M059J (cell line): ENCODE results near the gene TINCR. TPM values are rescaled to one million over a fixed set of nuclear protein-coding genes. Genes with fewer than 3 reads are reported as not detected.
"Not testable (repeated sequence)": the region's sequence is repeated elsewhere in the genome, so short reads cannot be mapped to it uniquely, and the experiment has no call there.

Source experiments
- DNase-seq: peaks from one replicate; pipeline ENCODE4 v3.0.0-alpha.2; 2012; ENCODE audit warnings: low read depth
- total RNA-seq: library from RNA; depleted of rRNA; stranded (reverse); fragments of >200 nt; shearing (Covaris generic); gene quantifications from 2 replicates; pipeline ENCODE4 v1.2.3, GENCODE V29; 2014; rRNA removed

Gene TINCR
- total RNA-seq: 0.10 and 0.12 TPM in 2 replicates

DNA sequence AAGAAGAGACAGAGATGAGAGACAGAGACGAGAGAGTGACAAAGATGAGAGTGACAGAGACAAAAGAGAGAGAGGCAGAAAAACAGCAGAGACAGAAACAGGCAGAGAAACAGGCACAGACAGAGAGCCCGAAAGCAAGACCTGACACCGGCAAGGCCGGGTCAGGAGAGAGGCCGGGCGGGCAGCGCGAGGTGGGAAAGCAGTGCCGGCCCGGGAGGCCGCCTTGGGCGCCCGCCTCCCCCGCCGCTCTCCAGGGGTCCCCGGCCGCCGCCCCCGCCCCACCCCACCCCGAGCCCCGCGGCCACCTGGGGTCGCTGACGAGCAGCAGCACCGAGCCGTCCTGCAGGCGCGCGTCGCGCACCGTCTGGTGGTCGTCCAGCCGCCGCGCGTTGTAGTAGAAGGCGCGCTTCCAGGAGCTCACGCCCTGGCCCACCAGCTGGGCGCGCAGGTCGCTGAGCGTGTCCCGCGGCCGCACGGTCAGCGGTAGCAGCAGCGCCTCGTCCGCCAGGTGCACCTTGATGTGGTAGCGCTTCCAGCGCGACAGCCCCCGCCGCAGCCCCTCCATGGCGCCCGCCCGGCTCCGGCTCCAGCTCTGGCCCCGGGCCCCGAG is at the start of gene TINCR:
TINCR (minus strand) TSS at position 594 of the 610 bp plus-strand sequence.
- no peak for DNase-seq

DNA sequence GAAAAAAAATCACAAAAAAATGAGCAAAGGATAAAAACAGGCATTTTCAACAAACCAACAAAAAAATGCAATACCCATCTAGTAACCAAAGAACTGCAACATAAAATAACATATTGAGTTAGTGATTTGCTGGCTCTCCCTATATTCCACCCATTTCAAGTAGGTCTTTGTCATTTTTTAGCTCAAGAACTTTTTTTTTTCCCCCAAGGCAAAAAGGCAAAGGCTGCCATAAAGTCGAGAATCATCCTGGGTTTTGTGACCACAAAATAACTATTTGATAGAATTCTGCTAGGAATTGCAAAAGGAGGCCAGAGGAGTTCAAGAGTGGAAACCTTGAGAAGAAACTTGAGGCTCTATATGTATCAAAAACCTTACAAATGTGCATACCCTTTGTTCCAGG is 49.3 kb upstream of the TINCR start:
- no peak for DNase-seq

GRCh38 chr19:5615756-5616327 is 48.1 kb upstream of the TINCR start:
- DNase-seq: no peak

GRCh38 chr19:5612891-5613865 is 45.4 kb upstream of the TINCR start:
- DNase-seq: no peak

DNA sequence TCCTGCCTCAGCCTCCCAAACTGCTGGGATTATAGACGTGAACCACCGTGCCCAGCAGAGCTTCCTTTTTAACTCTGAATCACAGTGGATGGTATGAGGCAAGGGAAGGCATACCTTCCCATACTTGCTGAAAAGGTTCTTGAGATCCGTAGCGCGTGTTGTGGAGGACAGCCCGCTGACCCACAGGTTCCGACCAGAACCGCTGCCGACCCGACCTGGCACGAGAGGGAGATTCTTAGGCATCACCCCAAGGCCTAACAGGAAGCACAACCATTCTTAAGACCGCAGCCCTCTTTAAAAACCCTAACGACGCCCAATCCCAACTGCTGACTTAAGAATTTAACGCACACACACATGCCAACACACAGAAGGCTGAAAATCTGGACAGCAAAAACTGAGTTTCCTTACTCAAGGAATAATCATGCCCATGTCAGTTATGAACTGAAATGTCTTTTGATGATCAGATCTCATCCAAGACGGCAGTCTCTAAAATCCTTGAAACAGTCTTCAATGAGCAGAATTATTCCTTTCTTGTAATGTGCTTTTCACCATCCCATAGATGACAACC is 42.2 kb upstream of the TINCR start:
- DNase-seq: no peak

DNA sequence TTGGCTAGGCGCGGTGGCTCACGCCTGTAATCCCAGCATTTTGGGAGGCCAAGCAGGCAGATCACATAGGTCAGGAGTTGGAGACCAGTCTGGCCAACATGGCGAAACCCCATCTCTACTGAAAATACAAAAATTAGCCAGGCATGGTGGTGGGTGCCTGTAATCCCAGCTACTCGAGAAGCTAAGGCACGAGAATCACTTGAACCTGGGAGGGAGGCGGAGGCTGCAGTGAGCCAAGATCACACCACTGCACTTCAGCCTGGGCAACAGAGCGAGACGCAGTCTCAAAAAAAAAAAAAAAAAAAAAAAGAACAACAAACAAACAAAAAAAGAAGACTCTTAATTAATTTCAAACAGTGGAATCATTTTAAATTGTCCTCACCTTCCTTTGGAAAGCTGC is 41.0 kb upstream of the TINCR start:
- DNase-seq: not testable (repeated sequence)

GRCh38 chr19:5608291-5608690 is 40.5 kb upstream of the TINCR start:
- DNase-seq: no peak

DNA sequence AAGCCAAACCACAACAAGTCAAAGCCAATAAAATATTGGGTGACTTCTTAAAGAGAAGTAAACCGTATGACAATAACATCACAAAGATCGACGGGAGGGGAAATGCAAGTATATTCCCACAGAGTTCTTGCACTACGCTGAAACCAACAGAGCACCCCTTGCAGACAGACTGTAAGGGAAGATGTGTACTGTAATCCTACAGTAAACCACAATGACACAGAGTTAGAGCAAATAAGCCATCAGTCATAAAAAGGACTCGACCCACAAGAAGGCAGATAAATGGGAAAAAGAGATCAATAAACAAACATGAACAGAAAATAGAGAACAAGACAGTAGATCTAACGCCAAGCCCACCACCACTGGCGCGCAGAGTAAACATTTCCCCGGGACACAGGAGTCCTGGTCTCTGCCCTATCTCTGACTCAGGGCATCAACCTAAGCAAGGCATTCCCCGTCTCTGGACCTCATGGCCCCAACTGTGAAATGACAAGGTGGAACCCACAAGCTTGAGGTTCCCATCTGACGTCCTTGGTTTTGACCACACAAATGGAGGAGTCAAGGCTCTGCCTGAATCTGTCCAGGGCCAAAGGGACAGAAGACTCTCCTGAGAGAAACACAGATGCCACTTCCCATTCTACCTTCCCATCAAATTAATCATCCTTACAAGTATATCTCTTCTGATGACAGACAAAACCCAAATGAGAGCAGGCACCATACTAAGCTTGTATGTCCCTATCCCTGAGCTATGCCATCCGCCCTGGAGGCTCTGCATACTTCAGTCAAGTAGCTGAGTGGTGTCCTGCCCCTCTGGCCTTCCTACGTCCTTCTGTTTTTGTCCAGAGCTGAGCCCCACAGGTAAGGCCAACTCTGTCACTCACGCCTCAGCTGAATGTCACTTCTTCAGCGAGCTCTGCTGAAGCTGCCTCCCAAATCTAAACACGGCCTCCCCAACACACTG is 39.8 kb upstream of the TINCR start:
- DNase-seq: no peak

DNA sequence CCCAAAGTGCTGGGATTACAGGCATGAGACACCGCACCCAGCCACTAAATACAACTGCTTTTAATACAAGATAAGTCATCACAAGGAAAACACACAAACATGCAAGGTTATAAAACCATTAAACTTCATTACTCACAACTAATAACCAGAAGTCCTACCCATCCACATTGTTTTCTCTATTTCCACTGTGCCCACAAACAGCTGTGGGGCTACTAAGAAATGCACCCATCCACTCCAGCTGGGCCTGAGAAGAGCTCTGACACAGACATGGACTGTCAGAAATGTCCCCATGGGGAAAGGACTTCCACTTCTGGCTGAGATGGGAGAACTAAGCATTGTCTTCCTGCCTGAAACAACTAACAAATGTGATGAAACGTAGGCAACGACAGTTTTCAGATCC is 37.6 kb upstream of the TINCR start:
- DNase-seq: no peak

DNA sequence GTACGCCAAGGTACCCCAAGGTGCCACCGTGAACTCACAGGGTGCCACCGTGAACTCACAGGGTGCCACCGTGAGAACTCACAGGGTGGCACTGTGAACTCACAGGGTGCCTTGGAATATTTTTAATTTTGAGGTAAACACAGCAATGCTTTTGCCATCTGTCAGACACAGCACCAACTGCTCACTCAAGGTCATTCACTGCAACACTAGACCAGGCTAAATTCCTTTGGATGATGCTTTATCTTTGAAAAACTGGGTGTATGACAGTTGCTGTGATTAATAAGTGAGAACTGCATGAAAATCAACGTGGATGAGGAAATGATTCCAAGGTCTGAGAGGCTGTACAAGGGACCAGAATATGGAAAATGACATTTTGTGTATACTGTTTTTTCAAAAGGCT is 35.9 kb upstream of the TINCR start:
- no peak for DNase-seq

DNA sequence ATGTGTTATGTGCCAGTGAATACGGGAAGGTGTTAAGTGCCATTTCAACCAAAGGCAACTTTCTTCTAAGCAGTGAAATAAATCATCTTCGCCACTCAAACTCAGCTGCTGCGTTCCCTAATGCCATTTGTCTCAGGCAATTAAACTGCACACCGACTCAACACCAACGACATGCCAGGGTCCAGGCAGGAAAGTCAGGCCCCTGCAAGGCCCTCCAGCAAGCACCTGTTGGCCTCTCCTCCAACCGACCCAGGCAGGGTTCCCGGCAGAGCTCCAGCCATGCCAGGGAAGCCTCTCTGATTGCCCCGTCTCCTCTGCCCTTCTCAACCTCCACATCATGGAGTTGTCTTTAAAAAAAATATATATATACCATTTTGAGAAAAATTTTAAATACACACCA is 33.0 kb upstream of the TINCR start:
- no peak for DNase-seq

DNA sequence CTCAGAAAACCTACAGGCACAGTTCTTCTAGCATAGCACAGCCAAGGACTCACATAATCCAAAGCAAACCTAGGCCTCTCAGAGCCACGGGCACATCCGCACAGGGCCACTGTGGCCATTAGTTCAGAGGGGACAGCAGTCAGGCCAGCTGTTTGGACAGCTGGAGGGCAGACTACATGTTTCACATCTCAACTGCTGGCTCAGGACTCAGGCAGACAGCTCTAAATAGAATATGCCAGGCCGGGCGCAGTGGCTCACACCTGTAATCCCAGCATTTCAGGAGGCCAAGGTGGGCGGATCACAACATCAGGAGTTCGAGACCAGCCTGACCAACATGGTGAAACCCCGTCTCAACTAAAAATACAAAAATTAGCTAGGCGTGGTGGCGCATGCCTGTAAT is 28.0 kb upstream of the TINCR start:
- no peak for DNase-seq

GRCh38 chr19:5595129-5595528 is 27.4 kb upstream of the TINCR start:
- no peak for DNase-seq

DNA sequence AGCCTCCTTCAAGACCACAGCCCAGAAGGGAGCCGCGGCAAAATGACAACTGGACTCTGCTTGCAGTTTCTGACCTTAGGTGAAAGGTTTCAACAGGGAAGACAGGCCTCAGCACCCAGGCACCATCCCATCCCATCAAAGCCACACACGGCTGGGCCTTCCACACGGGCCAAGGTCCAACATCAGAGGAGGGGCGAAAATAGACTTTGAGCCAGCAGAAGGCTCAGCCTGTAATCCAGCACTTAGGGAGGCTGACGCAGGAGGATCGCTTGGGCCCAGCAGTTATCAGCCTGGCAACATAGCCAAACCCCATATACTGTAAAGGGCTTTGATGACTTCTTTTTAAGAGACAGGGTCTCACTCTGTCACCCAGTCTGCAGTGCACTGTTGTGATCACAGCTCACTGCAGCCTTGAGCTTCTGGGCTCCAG is 26.8 kb upstream of the TINCR start:
- DNase-seq: no peak

- no peak for DNase-seq
Observed at GRCh38 chr19:5593343-5594255, 25.8 kb upstream of the TINCR start.

- DNase-seq: no peak
Observed at GRCh38 chr19:5592531-5593342, 25.0 kb upstream of the TINCR start.

DNA sequence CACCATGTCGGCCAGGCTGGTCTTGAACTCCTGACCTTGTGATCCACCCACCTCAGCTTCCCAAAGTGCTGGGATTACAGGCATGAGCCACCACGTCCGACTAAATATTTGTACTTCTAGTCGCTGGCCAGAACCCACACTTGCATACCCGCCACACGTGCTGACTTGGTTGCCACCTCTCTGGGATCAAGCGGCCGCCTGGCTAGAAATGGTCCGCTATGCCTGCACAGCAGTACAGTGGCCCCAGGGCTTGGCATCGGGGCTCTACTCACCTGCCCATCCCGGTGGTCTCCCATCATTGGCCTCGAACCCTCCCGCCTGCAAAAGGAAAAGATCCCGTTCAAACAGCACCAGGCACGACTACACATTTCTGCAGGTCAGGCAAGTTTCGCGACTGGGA is 23.7 kb upstream of the TINCR start:
- no peak for DNase-seq

DNA sequence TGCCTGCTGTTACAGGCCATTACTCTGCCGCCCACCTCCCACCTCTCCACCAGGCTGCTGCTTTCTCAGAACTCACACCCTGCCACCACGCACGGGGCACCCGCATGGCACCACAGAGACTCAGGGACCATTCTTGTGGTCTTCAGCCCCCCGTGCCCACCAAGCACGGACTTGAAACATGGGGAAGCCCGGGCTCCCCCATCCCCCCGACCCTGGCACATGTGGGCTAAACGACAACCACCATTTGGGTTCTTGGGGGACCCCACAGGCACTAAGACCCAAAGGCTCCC is 23.1 kb upstream of the TINCR start:
- DNase-seq: no peak

- no peak for DNase-seq
Observed at GRCh38 chr19:5590151-5590864, 22.6 kb upstream of the TINCR start.
